ENCODE results near the gene P2RX5. TPM values are rescaled to one million over a fixed set of nuclear protein-coding genes. Genes with fewer than 3 reads are reported as not detected.
"Not testable (repeated sequence)": the region's sequence is repeated elsewhere in the genome, so short reads cannot be mapped to it uniquely, and the experiment has no call there.

Gene P2RX5
- polyA plus RNA-seq, 5 donors, result 0.12 to 1.8 (median 0.24) TPM; not detected in 1

DNA sequence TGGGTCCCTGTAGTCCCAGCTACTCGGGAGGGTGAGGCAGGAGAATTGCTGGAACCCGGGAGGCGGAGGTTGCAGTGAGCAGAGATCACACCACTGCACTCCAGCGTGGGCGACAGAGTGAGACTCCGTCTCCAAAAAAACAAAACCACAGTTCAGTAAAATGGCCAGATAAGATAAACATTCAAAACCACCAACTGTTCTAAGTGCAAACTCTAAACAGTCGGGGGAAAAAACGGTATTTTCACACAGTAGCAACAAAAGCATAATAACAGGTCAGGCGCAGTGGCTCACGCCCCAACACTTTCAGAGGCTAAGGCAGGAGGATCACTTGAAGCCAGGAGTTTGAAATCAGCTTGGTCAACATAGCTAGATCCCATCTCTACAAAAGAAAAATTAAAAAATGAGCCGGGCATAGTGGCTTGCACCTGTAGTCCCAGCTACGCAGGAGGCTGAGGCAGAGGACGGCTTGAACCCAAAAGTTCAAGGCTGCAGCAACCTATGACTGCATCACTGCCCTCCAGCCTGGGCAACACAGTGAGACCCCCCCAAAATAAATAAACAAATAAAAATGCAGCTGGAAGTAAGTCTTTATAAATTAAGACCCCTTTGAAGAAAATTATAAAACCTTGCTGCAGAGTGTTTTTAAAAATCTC lies 17.0 kb upstream of the P2RX5 start:
- no peak for DNase-seq

- DNase-seq, result no peak
Measured at GRCh38 chr17:3710951-3711383, 15.0 kb upstream of the P2RX5 start.

DNA sequence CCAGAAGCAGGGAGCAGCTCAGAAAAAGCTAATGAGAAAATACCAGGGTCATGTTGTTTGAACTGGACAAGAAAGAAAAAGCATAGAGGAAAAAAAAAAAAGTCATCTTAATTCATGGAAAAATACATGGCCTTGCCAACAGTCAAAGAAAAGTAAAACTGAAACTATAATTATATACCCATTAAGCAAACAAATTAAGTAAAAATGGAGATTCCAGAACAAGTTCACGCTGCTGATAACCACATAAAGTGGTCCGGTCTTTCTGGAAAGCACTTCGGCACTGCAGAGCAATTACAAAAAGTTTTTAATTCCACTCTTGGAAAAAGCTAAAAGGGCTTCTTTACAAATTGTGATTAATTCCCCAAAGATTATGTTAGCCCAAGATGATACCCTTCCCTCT lies 12.4 kb upstream of the P2RX5 start:
- DNase-seq, result peak in 1 of 2 donors; percentile 40

GRCh38 chr17:3705718-3705984 lies 9.7 kb upstream of the P2RX5 start:
- not testable (repeated sequence) for DNase-seq

GRCh38 chr17:3704931-3705717 lies 9.2 kb upstream of the P2RX5 start:
- no peak for DNase-seq

DNA sequence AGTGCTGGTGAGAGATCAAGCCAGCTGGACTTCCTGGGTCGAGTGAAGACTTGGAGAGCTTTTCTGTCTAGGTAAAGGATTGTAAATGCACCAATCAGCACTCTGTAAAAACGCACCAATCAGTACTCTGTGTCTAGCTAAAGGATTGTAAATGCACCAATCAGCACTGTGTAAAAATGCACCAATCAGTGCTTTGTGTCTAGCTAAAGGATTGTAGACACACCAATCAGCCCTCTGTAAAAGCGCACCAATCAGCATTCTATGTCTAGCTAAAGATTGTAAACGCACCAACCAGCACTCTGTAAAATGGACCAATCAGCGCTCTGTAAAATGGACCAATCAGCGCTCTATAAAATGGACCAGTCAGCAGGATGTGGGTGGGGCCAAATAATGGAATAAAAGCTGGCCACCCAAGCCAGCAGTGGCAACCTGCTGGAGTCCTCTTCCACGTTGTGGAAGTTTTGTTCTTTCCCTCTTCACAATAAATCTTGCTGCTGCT lies 6.1 kb upstream of the P2RX5 start:
- not testable (repeated sequence) for DNase-seq

DNA sequence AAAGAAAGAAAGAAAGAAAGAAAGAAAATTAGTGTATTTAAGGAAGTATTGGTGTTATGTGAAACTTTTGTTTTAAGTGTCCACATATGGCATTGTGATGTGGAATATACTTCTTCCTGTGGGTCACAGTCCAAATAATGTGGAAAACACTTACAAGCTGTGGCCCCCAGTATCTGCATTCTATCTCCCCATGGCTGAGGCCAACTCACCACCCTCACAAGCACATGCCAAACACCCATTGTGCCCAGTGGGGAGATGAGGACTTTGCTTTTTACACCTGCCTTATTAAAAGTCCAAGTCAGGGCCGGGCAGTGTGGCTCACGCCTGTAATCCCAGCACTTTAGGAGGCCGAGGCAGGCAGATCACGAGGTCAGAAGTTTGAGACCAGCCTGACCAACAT lies 4.0 kb upstream of the P2RX5 start:
- DNase-seq, result no peak

DNA sequence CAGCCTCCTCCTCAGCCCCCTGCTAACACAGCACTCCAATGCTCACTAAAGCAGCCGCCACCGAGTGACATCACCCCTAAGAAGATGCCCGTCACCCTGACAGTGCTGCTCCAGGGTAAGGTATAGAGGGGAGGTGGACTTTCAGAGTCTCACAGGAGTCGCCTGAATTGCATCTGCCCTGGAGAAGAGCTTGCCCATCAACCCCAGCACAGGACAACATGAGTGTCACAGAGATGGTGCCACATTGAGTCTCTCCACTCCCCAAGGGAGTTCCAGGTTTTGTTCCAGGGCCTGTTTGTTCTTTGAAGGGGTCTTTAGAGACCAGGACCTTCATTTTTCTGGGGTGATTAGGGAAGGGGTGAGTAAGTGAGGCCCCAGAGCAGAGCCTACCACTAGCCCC lies 2.2 kb upstream of the P2RX5 start:
- DNase-seq, result no peak

DNA sequence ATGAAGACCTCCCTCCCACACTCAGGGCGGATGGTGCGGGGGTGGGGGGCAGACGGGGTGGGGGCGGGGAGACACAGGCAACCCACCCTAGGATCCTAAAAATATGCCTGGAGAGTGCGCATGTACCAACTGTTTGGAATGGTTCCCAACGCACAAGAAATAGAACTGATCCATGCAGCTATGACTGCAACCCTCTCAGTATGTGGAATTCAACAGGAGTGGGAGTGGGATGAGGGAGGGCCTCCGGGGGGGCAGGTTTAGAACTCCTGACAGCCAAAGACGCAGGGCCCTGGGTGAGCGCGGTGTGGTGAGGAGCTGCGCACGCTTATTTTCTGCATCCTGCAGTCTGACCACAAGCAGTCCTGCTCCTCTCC lies 1.1 kb upstream of the P2RX5 start:
- no peak for DNase-seq

DNA sequence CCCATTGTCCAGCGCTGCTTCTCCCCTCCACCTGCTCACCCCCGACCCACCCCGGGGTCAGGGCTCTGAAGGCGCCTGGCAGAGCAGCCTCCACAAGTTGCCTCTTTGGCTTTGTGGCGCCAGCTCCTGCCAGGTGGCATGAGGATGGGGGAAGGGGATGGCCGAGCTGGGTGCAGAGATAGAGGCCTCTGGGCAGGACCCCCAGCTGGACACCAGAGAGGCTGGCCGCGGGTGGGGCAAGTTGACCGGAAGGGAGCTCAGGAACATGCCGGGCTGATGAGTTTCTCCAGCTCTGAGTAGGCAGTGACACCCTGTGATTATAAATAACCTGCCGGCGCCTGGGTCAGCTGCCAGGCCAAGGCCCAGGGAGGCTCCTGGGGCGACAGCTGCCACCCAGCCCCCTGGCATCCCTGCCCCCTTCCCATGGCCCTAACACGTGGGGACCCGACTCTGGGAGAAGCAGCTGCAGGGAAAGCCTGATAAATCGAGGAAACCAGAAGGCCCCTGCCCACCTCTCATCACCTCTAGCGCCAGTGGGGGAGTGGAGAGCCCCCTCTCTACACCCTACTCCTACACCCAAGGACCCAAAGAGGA lies 729 bp downstream of the P2RX5 start:
- DNase-seq, result no peak

DNA sequence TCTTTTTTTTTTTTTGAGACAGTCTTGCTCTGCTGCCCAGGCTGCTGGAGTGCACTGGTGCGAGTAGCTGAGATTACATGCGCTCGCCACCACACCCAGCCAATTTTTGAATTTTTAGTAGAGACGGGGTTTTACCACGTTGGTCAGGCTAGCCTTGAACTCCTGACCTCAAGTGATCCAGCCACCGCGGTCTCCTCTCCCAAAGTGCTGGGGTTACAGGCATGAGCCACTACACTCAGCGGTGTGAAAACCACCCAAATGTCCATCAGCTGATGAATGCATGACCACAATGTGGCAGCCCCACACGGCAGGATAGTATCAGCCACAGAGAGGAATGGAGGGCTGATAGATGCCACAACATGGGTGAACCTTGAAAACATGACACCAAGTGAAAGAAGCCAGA lies 2.1 kb downstream of the P2RX5 start:
- no peak for DNase-seq

DNA sequence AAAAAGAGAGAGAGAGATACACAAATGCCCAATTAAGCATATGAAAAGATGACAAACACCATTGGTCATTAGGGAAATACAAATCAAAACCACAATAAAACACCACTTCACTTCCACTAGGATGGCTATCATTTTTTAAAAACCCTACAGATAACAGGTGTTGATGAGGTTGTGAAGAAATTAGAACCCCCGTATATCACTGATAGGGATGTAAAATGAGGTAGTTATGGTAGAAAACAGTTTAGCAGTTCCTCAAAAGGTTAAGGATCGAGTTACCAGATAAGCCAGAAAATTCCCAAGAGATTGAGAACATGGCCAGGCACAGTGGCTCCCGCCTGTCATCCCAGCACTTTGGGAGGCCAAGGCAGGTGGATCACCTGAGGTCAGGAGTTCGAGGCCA lies 2.8 kb downstream of the P2RX5 start:
- no peak for DNase-seq

DNA sequence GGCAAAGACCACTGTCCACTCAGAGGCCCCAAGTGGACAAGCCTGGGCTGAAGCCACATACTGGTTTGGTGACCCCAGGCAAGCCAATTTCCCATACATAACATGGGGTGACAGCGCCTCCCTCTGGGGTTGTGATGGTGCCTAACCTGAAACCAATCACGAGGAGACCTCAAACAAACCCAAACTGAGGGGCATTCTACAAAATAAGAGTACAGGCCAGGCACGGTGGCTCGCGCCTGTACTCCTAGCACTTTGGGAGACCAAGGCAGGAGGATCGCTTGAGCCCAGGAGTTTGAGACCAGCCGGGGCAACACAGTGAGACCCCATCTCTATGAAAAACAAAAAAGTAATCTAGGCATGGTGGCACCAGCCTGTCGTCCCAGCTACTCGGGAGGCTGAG lies 3.6 kb downstream of the P2RX5 start:
- DNase-seq, result no peak

DNA sequence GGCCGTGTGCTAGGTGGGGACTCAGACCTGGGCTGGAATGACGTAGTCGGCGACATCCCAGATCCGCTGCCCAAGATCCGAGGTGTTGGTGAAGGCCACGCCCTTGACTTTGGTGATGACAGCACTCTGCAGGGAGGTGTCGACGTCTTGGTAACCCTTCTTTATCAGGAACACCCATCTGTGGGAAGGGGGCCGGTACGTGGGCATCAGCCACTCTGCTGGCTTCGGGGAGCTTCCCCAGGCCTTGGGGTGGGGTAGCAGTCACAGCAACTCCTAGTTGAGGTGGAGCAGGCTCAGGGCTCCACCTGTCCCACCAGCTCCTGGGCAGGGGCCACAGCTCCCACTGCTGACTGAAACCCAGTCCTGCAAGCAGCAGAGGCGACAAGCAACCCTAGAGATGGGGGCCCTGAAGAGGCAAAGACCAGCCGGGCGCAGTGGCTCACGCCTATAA lies 4.3 kb downstream of the P2RX5 start:
- no peak for DNase-seq

DNA sequence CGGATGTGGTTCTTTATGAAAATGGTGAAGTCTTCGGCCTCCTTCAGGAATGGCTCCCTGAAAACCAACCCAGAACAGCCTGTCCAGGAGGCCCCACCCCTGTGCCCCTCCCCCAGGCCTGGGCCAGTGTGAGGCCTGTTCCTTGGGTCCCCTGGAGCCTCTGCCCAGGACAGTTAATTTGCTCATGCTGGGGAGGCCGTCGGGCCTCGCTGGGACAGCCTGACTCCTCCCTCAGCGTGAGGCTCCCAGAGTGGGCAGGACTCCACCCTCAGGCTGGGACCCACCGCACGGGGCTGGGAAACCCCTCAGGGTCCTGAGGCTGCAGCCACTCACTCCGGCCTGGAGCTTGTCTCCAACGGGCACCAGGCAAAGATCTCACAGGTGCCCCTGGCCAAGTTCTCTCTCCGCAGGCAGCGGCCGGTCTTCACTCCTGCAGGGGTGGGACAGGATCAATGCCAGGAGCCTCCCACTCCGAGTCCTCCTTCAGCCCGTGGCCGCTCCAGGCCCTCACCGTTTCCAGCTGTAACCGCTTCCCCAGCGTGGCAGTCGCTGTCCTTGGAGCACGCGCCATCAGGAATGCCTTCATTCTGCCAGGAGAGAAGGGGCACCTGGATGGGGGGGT lies 5.8 kb downstream of the P2RX5 start:
- DNase-seq, result no peak

DNA sequence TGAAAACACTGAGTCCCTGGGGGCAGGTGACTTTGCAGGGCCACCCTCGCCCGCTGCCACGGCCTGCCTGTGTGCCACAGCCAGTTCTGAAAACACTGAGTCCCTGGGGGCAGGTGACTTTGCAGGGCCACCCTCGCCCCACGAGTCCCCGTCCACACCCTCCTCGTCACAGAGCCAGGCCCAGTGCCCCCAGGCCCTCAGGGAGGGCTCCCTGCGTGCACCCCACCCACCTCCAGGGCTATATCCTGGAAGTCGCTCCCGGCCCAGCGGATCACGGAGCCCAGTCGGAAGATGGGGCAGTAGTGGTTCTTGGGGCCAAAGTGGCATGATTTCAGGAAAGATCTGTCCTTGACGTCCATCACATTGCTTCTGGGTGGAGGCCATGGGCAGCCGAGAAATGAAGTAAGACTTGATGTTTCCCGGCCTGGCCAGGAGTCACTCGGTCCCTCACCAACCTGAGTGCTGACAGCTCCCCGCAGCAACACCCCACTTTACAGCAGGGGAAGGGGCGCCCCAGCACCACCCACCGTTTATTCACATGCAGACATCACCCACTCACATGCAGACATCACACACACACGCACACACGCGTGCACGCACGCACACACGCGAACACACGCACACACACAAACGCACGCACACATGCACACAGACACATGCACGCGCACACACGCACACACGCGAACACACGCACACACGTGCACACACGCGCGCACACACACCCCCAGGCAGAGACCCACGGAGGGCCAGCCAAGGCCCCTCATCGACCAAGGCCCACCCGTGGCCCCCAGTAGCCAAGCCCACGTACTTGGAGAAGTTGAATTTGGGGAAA lies 6.5 kb downstream of the P2RX5 start:
- no peak for DNase-seq

DNA sequence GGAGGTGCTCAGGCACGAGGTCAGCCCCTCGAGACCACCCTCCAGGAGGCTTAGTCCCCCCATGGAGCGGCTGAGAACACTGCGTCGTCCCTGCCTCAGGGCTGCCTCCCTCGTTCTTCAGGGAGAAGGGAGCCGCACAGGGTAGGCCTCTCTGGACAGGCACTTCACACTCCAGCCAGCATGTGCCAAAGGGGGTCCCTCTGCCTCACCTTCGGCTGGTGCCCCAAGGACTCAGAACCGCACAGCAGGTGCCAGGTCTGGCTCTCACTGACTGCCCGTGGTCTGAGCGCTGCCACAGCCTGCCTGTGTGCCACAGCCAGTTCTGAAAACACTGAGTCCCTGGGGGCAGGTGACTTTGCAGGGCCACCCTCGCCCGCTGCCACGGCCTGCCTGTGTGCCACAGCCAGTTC lies 7.1 kb downstream of the P2RX5 start:
- DNase-seq, result no peak

DNA sequence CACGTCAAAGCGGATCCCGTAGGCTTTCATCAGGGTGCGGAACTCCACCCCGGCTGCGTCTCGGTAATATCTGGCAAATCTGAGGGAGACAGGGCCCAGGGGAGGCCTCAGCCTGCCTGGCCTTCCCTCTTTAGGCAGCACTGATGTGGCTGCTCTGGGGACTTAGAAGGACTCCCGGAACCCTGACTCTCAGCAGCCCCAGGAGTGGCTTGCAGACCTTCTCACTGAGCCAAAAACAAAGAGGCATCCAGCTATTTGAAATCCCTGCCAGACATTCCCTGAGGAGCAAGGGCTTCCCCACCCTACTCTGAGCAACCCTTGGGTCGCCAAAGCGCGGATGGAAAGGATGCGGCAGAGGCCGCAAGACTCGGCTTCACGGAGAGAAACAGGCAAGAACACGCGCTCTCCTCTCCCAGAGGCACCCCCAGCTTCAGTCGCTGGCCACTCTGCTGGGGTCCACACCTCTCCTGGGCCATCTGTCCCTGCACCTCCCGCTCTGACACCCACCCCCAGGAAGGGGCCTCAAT lies 7.9 kb downstream of the P2RX5 start:
- DNase-seq, result no peak

DNA sequence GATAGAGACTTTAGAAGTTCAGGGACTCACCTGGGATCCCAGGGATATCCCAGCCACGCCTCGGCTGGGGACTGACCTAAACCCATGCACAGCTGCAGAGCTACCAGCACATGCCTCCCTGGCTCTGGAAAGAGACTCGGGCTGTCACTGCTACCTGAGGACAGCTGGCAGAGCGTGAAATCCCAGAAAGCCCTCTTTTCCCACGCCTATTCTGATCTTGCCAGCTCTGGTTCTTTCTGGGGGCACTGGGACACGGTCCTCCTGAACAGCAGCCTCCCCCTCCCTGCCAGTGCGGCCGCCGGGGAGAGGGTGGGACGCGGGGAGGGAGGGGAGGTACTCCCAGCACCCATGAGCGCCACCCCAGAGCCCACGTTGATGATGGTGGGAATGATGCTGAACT lies 10.8 kb downstream of the P2RX5 start:
- DNase-seq, result no peak

GRCh38 chr17:3683054-3683511 lies 12.9 kb downstream of the P2RX5 start:
- DNase-seq, result no peak

GRCh38 chr17:3682033-3682432 lies 13.9 kb downstream of the P2RX5 start:
- no peak for DNase-seq
